Islet of Langerhans (tissue), 1 donor: Measurements from ENCODE around the gene RNASE4.
"Not testable (repeated sequence)": the region's sequence is repeated elsewhere in the genome, so short reads cannot be mapped to it uniquely, and the experiment has no call there.

Source experiments
- FAIRE-seq: peaks from one replicate; lab custom pipeline; 2011; peaks lifted over from hg19 to GRCh38; lab: Jason Lieb, UNC

The RNASE4 gene

GRCh38 chr14:20699931-20700330, 15.6 kb downstream of the RNASE4 start:
- FAIRE-seq, result no peak

- not testable (repeated sequence) for FAIRE-seq
Measured at GRCh38 chr14:20700965-20701364, 16.6 kb downstream of the RNASE4 start.

GRCh38 chr14:20706657-20707355, 22.4 kb downstream of the RNASE4 start:
- no peak for FAIRE-seq

GRCh38 chr14:20707622-20708021, 23.3 kb downstream of the RNASE4 start:
- no peak for FAIRE-seq

GRCh38 chr14:20711261-20711660, 26.9 kb downstream of the RNASE4 start:
- FAIRE-seq, result no peak

GRCh38 chr14:20711685-20712084, 27.3 kb downstream of the RNASE4 start:
- FAIRE-seq, result no peak

- FAIRE-seq, result no peak
Measured at GRCh38 chr14:20712904-20713303, 28.5 kb downstream of the RNASE4 start.

- no peak for FAIRE-seq
Measured at GRCh38 chr14:20714593-20715250, 30.4 kb downstream of the RNASE4 start.

- FAIRE-seq, result no peak
Measured at GRCh38 chr14:20719777-20720176, 35.4 kb downstream of the RNASE4 start.

GRCh38 chr14:20720741-20721140, 36.4 kb downstream of the RNASE4 start:
- FAIRE-seq, result no peak

- FAIRE-seq, result no peak
Measured at GRCh38 chr14:20722016-20722415, 37.7 kb downstream of the RNASE4 start.

- FAIRE-seq, result no peak
Measured at GRCh38 chr14:20723488-20723887, 39.1 kb downstream of the RNASE4 start.

- FAIRE-seq, result not testable (repeated sequence)
Measured at GRCh38 chr14:20726121-20726520, 41.8 kb downstream of the RNASE4 start.

- FAIRE-seq, result no peak
Measured at GRCh38 chr14:20726531-20726930, 42.2 kb downstream of the RNASE4 start.

- FAIRE-seq, result no peak
Measured at GRCh38 chr14:20730891-20731290, 46.5 kb downstream of the RNASE4 start.

GRCh38 chr14:20732477-20732876, 48.1 kb downstream of the RNASE4 start:
- FAIRE-seq, result no peak

GRCh38 chr14:20732979-20733635, 48.7 kb downstream of the RNASE4 start:
- FAIRE-seq, result no peak

- no peak for FAIRE-seq
Measured at GRCh38 chr14:20733684-20734429, 49.5 kb downstream of the RNASE4 start.

GRCh38 chr14:20734430-20734806, 50.1 kb downstream of the RNASE4 start:
- no peak for FAIRE-seq

- FAIRE-seq, result not testable (repeated sequence)
Measured at GRCh38 chr14:20738292-20738691, 53.9 kb downstream of the RNASE4 start.

- FAIRE-seq, result no peak
Measured at GRCh38 chr14:20742132-20742531, 57.8 kb downstream of the RNASE4 start.

GRCh38 chr14:20743556-20743955, 59.2 kb downstream of the RNASE4 start:
- FAIRE-seq, result no peak
